Measurements from ENCODE around the gene EML4.
"Not testable (repeated sequence)": the region's sequence is repeated elsewhere in the genome, so short reads cannot be mapped to it uniquely, and the experiment has no call there.

Gene EML4

DNA sequence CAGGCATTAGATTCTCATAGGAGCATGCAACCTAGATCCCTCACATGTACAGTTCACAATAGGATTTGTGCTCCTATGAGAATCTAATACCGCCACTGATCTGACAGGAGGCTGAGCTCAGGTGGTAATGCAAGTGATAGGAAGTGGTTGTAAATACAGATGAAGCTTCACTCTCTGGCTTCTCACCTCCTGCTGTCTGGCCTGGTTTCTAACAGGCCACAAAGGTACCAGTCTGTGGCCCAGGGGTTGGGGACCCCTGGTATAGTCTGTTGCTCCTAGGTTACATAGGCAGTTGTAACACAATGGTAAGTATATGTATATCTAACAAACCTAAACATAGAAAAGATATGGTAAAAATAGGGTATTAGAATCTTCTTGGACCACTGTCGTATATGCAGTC, 81.8 kb downstream of the EML4 start:
- in situ Hi-C loops (cut with MboI; ENCODE audit: low sequenced_read_pairs), result no loop called here

DNA sequence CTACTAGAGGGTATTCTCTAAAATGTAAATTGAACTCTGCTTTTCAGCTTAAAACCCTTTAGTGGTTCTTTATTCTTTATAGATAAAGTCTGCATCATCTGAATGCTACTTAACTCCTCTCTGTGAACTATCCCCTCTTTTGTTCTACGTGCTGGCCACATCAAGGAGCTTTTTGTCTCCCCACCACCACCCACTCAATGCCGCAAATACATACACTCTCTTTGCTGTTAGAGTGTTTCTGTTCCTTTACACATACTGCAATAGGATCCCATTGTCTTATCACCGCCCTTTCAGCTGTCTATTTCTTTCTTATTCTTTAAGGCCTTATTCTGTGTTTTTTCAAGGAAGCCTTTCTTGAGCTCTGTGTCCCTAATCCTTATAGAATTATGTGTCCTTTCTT, 83.3 kb downstream of the EML4 start:
- in situ Hi-C loops (cut with MboI; ENCODE audit: low sequenced_read_pairs), result no loop called here

- in situ Hi-C loops (cut with MboI; ENCODE audit: low sequenced_read_pairs), result no loop called here
These were observed 85.2 kb downstream of the EML4 start for GRCh38 chr2:42254186-42254895.

- in situ Hi-C loops (cut with MboI; ENCODE audit: low sequenced_read_pairs), result no loop called here
These were observed 87.4 kb downstream of the EML4 start for GRCh38 chr2:42256505-42256904.

GRCh38 chr2:42261518-42262195, 92.5 kb downstream of the EML4 start:
- in situ Hi-C loops (cut with MboI; ENCODE audit: low sequenced_read_pairs), result no loop called here

DNA sequence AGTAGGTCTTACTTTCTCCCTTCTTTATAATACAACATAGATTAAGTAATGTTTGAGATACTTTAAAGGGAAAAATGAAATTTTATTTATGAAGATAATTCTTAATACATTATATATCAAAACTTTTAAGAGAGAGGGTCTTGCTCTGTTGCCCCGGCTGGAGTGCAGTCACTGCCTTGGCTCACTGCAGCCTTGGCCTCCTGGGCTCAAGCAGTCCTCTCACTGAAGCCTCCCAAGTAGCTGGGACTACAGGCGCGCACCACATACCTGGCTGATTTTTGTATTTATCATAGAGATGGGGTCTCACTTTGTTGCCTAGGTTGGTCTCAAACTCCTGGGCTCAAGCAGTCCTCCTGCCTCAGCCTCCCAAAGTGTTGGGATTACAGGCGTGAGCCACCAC, 97.1 kb downstream of the EML4 start:
- in situ Hi-C loops (cut with MboI; ENCODE audit: low sequenced_read_pairs), result no loop called here

DNA sequence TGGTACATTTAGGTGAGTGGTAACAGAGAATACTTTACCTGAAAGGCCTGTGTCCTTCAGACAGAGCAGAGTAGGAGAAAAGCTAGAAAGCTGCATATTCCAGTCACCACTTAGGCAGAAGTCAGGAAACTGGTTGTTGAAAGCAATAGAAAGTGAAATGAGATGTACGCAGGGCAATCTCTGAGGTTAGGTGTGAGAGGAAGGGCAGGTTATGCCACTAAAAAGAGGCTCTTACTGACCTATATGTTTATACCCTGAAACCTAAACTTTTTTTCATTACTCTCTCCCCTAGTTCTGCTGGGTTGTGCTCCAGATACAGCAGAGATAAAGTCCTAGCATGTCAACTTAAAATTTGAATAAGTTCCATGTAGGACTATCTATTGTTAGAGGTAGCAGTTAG, 98.4 kb downstream of the EML4 start:
- in situ Hi-C loops (cut with MboI; ENCODE audit: low sequenced_read_pairs), result no loop called here

GRCh38 chr2:42268528-42269151, 99.5 kb downstream of the EML4 start:
- in situ Hi-C loops (cut with MboI; ENCODE audit: low sequenced_read_pairs), result no loop called here

GRCh38 chr2:42270757-42271156, 101.6 kb downstream of the EML4 start:
- in situ Hi-C loops (cut with MboI; ENCODE audit: low sequenced_read_pairs), result no loop called here

- in situ Hi-C loops (cut with MboI; ENCODE audit: low sequenced_read_pairs), result not testable (repeated sequence)
These were observed 102.1 kb downstream of the EML4 start for GRCh38 chr2:42271246-42271645.

DNA sequence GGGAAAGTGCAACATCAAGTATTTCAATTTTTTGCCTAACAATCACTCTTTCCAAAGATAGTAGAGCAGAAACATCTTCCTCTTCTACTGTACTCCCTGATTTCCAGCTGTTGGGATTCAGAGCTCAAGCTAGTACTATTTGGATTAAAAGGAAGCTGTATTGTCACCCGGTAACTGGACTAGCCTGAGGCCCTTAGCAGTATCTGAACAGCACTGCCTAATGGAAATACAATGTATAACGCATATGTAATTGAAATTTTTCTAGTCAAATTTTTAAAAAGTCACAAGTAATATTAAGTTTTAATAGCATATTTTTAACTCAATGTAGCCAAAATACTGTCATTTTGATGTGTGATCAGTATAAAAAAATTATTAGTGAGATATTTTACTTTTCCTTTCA, 105.7 kb downstream of the EML4 start:
- in situ Hi-C loops (cut with MboI; ENCODE audit: low sequenced_read_pairs), result no loop called here

GRCh38 chr2:42281416-42282081, 112.4 kb downstream of the EML4 start:
- in situ Hi-C loops (cut with MboI; ENCODE audit: low sequenced_read_pairs), result no loop called here

DNA sequence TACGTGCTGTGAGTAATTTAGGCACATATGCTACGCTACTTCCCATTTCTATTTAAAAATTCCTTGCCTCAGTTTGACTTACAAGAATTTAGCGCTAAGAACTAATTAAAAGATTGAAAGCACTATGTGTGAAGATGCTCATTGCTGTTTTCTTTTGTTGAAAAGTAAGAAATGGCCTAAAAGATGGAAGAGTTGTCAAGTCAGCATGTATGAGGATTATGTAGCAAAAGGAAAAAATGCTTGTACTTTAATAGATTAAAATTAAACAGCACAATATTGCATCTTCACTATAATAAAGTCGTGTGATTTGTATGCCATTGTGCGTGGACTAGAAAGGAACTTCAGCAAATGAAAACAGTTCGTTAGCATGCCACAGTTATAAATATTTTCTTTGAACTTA, 114.9 kb downstream of the EML4 start:
- in situ Hi-C loops (cut with MboI; ENCODE audit: low sequenced_read_pairs), result no loop called here

DNA sequence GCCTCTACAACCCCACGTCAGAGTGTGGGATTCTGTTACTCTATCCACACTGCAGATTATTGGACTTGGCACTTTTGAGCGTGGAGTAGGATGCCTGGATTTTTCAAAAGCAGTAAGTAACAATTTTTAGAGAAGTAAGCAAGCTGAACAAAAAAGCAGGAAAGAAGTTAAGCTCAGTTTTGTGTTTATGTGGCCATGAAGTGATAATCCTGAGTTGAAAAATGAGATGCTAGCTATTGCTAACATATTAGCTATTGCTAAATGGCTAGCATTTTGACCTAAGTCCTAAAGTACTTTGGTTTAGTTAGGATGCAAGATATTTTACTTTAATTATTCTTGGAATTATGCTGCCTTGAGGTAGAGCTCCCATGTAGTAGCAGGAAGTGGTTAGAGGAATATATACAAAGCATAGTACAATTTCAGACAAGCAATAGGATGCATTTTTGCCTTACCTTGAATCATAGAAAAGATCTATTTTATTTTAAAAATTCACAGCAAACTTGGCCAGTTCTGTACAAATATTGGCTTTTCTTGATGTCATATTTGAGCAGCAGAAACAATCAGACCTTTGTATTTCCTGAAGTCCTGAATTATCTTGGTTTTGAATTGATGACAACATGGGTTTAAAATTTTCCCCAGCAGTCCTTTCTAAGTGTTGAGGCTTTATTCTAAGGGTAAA, 117.3 kb downstream of the EML4 start:
- in situ Hi-C loops (cut with MboI; ENCODE audit: low sequenced_read_pairs), result no loop called here

DNA sequence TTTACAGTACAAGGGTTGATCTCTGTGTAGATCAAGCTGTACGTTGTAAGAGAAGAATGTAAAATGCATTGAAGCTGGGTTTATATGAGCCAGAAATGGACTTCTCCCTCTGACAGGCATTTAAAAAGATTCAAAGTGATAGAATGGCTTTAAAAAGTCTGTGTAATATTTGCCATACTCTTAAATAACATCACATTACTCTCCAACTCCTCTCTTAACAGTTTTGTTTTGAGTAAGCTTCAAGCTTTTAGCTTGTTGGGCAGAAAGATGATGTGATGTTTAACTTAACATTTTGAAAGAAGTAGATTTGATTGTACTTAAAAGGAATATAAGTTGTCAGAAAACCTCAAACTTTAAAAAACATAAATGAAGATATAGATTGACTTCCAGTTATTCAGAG, 119.7 kb downstream of the EML4 start:
- in situ Hi-C loops (cut with MboI; ENCODE audit: low sequenced_read_pairs), result no loop called here

DNA sequence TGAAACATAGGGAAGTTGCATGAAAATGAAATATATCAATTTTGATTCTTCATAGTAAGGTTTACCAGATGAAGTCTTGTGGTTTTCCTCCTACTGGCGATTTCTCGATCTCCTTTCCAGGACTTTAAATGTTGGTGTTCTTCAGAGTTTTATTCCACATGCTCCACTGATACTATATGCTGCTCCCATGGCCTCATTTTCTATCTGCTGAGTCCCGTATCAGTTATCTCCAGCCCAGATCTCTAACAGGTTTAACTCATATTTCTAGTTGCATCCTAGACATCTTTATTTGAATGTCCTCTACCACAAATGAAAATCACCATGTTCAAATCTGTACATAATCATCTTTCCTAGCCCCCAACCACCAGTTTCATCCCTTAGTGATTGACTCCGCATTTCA, 120.1 kb downstream of the EML4 start:
- in situ Hi-C loops (cut with MboI; ENCODE audit: low sequenced_read_pairs), result no loop called here

DNA sequence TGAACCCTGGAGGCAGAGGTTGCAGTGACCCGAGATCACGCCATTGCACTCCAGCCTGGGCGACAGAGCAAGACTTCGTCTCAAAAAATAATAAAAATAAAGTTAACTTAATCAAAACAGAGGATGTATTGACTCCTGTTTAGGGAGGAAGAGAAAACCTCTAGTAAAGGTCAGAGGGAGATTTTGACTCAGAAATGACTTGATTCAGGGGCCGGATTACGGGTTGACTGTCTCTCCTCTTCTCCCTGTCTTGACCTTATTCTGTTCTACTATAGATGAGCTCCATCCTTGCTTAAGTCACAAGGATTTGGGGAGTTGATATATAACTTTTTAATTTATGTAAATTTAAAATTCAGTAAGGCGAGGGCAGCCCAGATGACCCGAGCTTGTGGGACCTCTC, 120.9 kb downstream of the EML4 start:
- in situ Hi-C loops (cut with MboI; ENCODE audit: low sequenced_read_pairs), result no loop called here

GRCh38 chr2:42293019-42293418, 123.9 kb downstream of the EML4 start:
- in situ Hi-C loops (cut with MboI; ENCODE audit: low sequenced_read_pairs), result no loop called here

- in situ Hi-C loops (cut with MboI; ENCODE audit: low sequenced_read_pairs), result no loop called here
These were observed 127.1 kb downstream of the EML4 start for GRCh38 chr2:42296226-42296625.

GRCh38 chr2:42297322-42297936, 128.3 kb downstream of the EML4 start:
- in situ Hi-C loops (cut with MboI; ENCODE audit: low sequenced_read_pairs), result no loop called here

GRCh38 chr2:42298132-42298531, 129.0 kb downstream of the EML4 start:
- in situ Hi-C loops (cut with MboI; ENCODE audit: low sequenced_read_pairs), result no loop called here
